NOMO-1 (cell line): ENCODE measurements around the gene CTSL.

ENCODE experiments used
- DNase-seq, 2 experiments: peaks; one replicate each; lab custom pipeline; 2025; ENCODE audit not compliant: unreplicated experiment in 2 of 2; lab: John Stamatoyannopoulos, UW

The CTSL gene

DNA sequence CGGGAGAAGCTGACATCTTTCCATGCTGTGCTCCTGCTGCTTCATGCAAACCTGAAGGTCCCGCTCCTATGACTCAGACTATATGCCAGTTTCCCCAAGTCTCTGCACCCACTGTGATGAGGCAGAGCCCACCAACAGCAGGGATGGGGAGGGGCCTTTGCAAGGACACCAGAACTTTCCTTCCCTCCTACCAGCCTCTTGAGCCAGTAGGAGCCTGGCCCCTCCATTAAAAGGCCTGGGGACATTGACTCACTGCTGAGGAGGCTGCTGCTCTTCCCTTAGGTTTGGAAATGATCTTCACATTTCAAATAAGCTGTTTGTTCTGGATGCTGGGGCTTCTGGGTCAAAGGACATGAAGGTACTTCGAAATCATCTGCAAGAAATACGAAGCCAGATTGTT is 26.1 kb upstream of the CTSL start:
- no peak for DNase-seq

DNA sequence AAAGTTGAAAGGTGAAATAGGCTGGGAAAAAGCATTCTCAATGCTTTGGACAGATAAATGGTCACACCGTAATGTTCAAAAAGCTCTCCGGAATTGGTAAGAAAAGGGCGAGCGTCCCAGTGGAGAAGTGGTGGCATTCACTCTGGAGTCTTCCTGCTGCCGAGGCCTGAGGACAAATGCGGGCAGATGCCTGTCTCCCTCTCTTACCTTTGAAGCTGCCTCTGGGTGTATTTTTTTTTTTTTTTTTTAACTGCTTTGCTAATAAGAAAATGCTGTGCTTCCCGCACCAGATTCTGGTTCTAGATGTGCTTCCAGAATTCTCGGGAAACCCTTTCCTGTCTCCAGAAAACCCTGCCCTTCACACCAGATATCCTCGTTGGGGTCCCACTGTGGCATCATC is 24.4 kb upstream of the CTSL start:
- no peak for DNase-seq

- DNase-seq = no peak
These were observed 23.9 kb upstream of the CTSL start for GRCh38 chr9:87701931-87702421.

GRCh38 chr9:87702921-87703320 is 23.0 kb upstream of the CTSL start:
- DNase-seq = no peak

GRCh38 chr9:87703636-87704276 is 22.2 kb upstream of the CTSL start:
- DNase-seq = no peak

DNA sequence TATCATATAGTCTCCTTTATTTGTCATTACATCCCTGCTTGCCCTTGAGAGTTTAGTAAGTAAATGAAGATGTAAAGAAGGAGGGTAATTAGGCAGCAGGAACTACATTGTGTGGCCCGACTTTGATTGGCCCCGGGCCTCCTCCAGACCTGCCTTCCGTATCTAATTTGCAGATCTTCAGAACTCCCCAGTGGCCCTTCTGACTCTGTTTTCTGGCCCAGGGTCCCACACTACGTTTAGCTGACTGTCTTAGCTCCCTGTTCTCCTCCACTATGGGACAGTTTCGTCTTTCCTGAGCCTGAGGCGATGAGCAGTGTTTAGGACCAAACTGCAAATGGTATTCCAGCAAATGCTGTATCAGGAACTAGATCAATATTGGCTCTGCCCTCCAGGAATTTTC is 21.6 kb upstream of the CTSL start:
- no peak for DNase-seq

DNA sequence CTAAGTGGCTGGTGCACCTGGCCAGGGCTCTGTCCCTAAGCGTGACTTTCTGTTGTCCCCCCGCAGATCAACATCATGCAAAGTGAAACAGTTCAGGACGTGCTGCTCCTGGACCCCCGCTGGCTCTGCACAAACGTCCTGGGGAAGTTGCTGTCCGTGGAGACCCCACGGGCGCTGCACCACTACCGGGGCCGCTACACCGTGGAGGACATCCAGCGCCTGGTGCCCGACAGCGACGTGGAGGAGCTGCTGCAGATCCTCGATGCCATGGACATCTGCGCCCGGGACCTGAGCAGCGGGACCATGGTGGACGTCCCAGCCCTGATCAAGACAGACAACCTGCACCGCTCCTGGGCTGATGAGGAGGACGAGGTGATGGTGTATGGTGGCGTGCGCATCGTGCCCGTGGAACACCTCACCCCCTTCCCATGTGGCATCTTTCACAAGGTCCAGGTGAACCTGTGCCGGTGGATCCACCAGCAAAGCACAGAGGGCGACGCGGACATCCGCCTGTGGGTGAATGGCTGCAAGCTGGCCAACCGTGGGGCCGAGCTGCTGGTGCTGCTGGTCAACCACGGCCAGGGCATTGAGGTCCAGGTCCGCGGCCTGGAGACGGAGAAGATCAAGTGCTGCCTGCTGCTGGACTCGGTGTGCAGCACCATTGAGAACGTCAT is 19.7 kb upstream of the CTSL start:
- DNase-seq = no peak

DNA sequence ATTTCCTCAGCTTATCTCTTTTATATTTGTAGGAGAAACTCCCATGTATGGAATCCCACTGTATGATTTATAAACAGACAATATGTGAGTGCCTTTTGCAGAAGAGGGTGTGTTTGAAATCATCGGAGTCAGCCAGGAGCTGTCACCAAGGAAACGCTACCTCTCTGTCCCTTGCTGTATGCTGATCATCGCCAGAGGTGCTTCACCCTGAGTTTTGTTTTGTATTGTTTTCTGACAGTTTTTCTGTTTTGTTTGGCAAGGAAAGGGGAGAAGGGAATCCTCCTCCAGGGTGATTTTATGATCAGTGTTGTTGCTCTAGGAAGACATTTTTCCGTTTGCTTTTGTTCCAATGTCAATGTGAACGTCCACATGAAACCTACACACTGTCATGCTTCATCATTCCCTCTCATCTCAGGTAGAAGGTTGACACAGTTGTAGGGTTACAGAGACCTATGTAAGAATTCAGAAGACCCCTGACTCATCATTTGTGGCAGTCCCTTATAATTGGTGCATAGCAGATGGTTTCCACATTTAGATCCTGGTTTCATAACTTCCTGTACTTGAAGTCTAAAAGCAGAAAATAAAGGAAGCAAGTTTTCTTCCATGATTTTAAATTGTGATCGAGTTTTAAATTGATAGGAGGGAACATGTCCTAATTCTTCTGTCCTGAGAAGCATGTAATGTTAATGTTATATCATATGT is 18.0 kb upstream of the CTSL start:
- DNase-seq = peak in 1 of 2 experiments; percentile 25

GRCh38 chr9:87708546-87708945 is 17.4 kb upstream of the CTSL start:
- DNase-seq = no peak

- DNase-seq = no peak
These were observed 16.8 kb upstream of the CTSL start for GRCh38 chr9:87708986-87709728.

GRCh38 chr9:87710443-87710842 is 15.5 kb upstream of the CTSL start:
- peak; percentile 22 to 35 for DNase-seq

DNA sequence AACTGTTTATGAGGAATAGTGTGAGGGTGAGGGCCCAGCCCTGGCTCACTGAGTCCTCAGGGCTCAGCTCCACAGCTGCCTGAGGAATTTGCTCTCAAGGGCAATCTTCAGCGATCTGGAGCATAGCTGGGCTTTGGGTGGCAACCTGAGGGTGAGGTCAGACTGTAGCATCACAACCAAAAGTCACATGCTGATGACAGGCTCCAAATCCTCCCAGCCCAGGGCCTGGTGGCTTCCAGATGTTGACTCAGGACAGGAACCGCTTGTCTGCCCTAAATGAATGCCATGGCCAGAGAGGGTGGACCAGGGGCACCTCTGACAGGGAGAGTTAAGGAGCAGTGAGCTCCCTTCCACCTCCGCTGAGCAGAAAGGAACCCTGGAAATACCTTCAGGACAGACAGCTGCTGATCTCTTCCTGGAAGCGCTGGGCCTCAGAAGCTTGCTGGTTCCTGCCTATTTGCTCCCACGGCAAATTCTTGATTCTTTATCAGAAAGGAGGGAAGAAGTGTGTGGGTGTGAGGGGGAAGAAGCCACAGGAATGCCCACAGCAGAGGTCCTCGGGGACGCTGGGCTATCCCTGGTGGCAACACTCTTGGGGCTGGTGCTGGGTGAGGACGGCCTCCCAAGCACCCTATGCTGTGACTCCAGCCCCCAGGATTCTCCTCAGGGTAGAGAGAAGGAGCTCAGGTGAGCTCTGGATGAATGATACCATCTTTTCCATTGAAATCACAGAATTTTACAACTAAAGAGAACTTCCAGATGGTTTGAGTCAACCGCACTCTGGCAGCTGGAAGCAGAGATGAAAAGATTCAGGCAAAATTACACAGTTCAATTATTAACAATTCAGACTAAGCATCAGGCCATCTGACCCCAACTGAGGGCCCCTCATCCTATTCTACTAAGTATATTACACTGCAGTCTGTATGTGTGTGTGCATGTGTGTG is 13.8 kb upstream of the CTSL start:
- DNase-seq = no peak

DNA sequence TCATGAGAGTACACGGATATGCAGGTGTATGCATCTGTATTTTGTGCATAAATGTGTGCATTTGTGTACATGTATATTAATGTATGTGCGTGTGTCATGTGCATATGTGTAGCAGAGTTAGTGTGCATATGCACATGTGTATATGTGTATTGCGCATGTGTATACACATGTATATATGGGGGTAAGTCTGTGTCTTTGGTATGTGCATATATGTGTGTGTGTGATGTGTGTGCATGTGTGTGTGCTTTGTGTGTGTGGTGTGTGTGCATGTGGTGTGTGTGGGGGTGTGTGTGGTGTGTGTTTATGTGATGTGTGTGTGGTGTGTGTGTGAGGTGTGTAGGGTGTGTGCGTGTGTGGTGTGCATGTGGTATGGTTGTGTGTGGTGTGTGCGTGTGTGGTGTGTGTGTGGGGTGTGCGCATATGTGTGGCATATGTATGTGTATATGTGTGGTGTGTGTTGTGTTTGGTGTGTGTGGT is 13.1 kb upstream of the CTSL start:
- DNase-seq = no peak

GRCh38 chr9:87713278-87713987 is 12.5 kb upstream of the CTSL start:
- peak; percentile 21 to 55 for DNase-seq

- DNase-seq = no peak
These were observed 12.0 kb upstream of the CTSL start for GRCh38 chr9:87713988-87714330.

GRCh38 chr9:87714819-87715218 is 11.1 kb upstream of the CTSL start:
- DNase-seq = peak in 1 of 2 experiments; percentile 35

GRCh38 chr9:87716141-87716540 is 9.8 kb upstream of the CTSL start:
- no peak for DNase-seq

- DNase-seq = no peak
These were observed 8.5 kb upstream of the CTSL start for GRCh38 chr9:87717456-87717855.

DNA sequence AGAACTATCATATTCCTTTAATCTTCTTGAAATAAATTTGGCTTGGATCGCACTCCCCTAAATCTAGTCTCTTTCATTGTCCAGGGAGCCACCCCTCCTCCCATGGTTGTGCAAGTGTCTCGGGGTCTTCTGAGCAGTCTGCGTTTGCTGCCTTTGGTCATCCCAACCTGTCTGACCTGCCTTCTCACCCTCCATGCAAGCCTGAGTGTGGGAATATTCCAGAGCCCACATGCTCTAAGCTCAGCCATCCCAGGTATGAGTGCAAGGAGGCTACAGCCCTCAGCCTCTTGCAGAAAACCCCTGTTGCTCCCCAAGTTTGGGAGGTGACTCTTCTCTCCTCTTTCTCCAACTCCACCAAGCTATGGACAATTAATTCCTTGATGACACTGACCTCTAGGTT is 7.7 kb upstream of the CTSL start:
- no peak for DNase-seq
